Measurements from ENCODE around the gene DHX58. TPM values are rescaled to one million over a fixed set of nuclear protein-coding genes. Genes with fewer than 3 reads are reported as not detected.
A peak's percentile ranks its signal among the peaks of the same experiment; 100 is the strongest.

DHX58 gene
- total and polyA plus RNA-seq, 2 donors (not counting 1 experiment from before 2014, with no cell fraction given), result 39.7 to 57.6 TPM

- Histone ChIP-seq H3K9me3 (ENCODE audit: control extremely low read depth in 1 of 3, control insufficient read depth in 2 of 3, insufficient read depth in 1 of 3, low read length in 2 of 3) (no peaks in the 10 kb centered on the region), H3K27ac (ENCODE audit: low read length in 2 of 2) (no peak overlapping the region), H3K36me3 (replicated peaks in 1 of 2; ENCODE audit: control extremely low read depth in 1 of 2, control insufficient read depth in 1 of 2, extremely low read depth in 1 of 2, insufficient read depth in 2 of 2, low read length in 1 of 2) (no peaks in the 10 kb centered on the region), H3K79me2 (ENCODE audit: control insufficient read depth, insufficient read depth, low read length) (no peaks in the 10 kb centered on the region), H3K4me1 (ENCODE audit: control insufficient read depth in 2 of 2, insufficient read depth in 2 of 2, low read length in 2 of 2) (peaks cover 29 to 30% of the 10 kb centered on the region in 2 donors), H3K4me2 (replicated peaks; ENCODE audit: low read depth, low read length, poor library complexity, severe bottlenecking) (no peak overlapping the region), H3K27me3 (replicated peaks in 1 of 4; ENCODE audit: control extremely low read depth in 1 of 4, control insufficient read depth in 3 of 4, insufficient read depth in 4 of 4, low read length in 3 of 4) (peaks cover 0 to 18% (median 7%) of the 10 kb centered on the region in 4 experiments), H3K9ac (ENCODE audit: low read length) (no peak overlapping the region), H3K4me3 (ENCODE audit: control extremely low read depth in 1 of 5, extremely low read depth in 1 of 5, insufficient read depth in 1 of 5, low read depth in 2 of 5, low read length in 4 of 5) (no peak overlapping the region), H2AFZ (ENCODE audit: insufficient read depth, low read depth, low read length, poor library complexity, severe bottlenecking) (peak overlapping the region; percentile 38), H4K20me1 (ENCODE audit: control insufficient read depth, insufficient read depth, low read length, poor library complexity, severe bottlenecking) (no peaks in the 10 kb centered on the region)
- CTCF ChIA-PET, result interaction anchor here (0.6 to 6.9 kb wide), 27 partner anchors 9 to 199 kb away, joined by 3 to 89 read pairs (median 4); partner anchors contain the start of genes CNP, DHX58, KAT2A and KCNH4
- TF ChIP-seq EZH2 (IDR thresholded peaks at IDR 0.05; ENCODE audit: borderline replicate concordance, insufficient read depth, low read depth, low read length, poor library complexity, severe bottlenecking) (no peak), CTCF (IDR thresholded peaks at IDR 0.05) (peak; percentile 91)
- POLR2A ChIA-PET, result no interaction called here
- H3K27me3 Mint-ChIP-seq, result peaks cover 3% of the 10 kb centered on the region
- H3K27ac Mint-ChIP-seq, result no peak overlapping the region
- ATAC-seq (ENCODE audit: low read depth), result peak; percentile 71
- intact Hi-C loops (cut with micrococcal nuclease), result loop anchor here (1.0 kb wide), 2 partner anchors 49 to 104 kb away; no protein-coding TSS in a partner anchor
- WGBS (ENCODE audit: insufficient coverage), result 71% methylated on average over 8 of the region's 12 CpGs
- H3K9me3 Mint-ChIP-seq (ENCODE audit: insufficient read depth), result no peaks in the 10 kb centered on the region
- H3K4me1 Mint-ChIP-seq, result peaks cover 24% of the 10 kb centered on the region
- no peak overlapping the region for H3K4me3 Mint-ChIP-seq
- peak; percentile 79 for DNase-seq
These were observed 45.0 kb downstream of the DHX58 start for GRCh38 chr17:42067371-42068091.

- Histone ChIP-seq H3K9ac (ENCODE audit: low read length) (no peak overlapping the region), H3K4me1 (ENCODE audit: control insufficient read depth in 2 of 2, insufficient read depth in 2 of 2, low read length in 2 of 2) (peaks cover 16 to 21% of the 10 kb centered on the region in 2 donors), H3K9me3 (ENCODE audit: control extremely low read depth in 1 of 3, control insufficient read depth in 2 of 3, insufficient read depth in 1 of 3, low read length in 2 of 3) (no peaks in the 10 kb centered on the region), H3K27ac (ENCODE audit: low read length in 2 of 2) (no peak overlapping the region), H2AFZ (ENCODE audit: insufficient read depth, low read depth, low read length, poor library complexity, severe bottlenecking) (no peak overlapping the region), H3K4me2 (replicated peaks; ENCODE audit: low read depth, low read length, poor library complexity, severe bottlenecking) (no peak overlapping the region), H3K27me3 (replicated peaks in 1 of 4; ENCODE audit: control extremely low read depth in 1 of 4, control insufficient read depth in 3 of 4, insufficient read depth in 4 of 4, low read length in 3 of 4) (no peaks in the 10 kb centered on the region), H3K36me3 (replicated peaks in 1 of 2; ENCODE audit: control extremely low read depth in 1 of 2, control insufficient read depth in 1 of 2, extremely low read depth in 1 of 2, insufficient read depth in 2 of 2, low read length in 1 of 2) (no peaks in the 10 kb centered on the region), H3K79me2 (ENCODE audit: control insufficient read depth, insufficient read depth, low read length) (no peaks in the 10 kb centered on the region), H4K20me1 (ENCODE audit: control insufficient read depth, insufficient read depth, low read length, poor library complexity, severe bottlenecking) (no peaks in the 10 kb centered on the region), H3K4me3 (ENCODE audit: control extremely low read depth in 1 of 5, extremely low read depth in 1 of 5, insufficient read depth in 1 of 5, low read depth in 2 of 5, low read length in 4 of 5) (no peak overlapping the region)
- Mint-ChIP-seq H3K4me1 (peaks cover 19% of the 10 kb centered on the region), H3K9me3 (ENCODE audit: insufficient read depth) (no peaks in the 10 kb centered on the region), H3K27ac (no peak overlapping the region), H3K27me3 (no peaks in the 10 kb centered on the region), H3K4me3 (no peak overlapping the region)
- CTCF ChIA-PET, result interaction anchor here (0.7 to 6.9 kb wide), 16 partner anchors 10 to 105 kb away, joined by 3 to 89 read pairs (median 4); partner anchors contain the start of genes CNP, DHX58, KAT2A and NKIRAS2
- POLR2A ChIA-PET, result interaction anchor here (0.6 kb wide), 1 partner anchor 19 kb away, joined by 5 read pairs; no protein-coding TSS in a partner anchor
- WGBS (ENCODE audit: insufficient coverage), result 43% methylated on average over 1 of the region's 2 CpGs
- intact Hi-C loops (cut with micrococcal nuclease), result no loop called here
- TF ChIP-seq EZH2 (IDR thresholded peaks at IDR 0.05; ENCODE audit: borderline replicate concordance, insufficient read depth, low read depth, low read length, poor library complexity, severe bottlenecking), result no peak
- TF ChIP-seq CTCF (IDR thresholded peaks at IDR 0.05), result no peak
- DNase-seq (no peak), ATAC-seq (ENCODE audit: low read depth) (no peak)
These were observed 47.3 kb downstream of the DHX58 start for GRCh38 chr17:42065201-42065600.
